ENCODE data around the gene NELFCD.
A peak's percentile ranks its signal among the peaks of the same experiment; 100 is the strongest.
"Not testable (repeated sequence)": the region's sequence is repeated elsewhere in the genome, so short reads cannot be mapped to it uniquely, and the experiment has no call there.

The NELFCD gene

GRCh38 chr20:59010995-59011873, 30.2 kb downstream of the NELFCD start:
- DNase-seq, result peak; percentile 85

- not testable (repeated sequence) for DNase-seq
Measured at GRCh38 chr20:59011874-59012157, 30.8 kb downstream of the NELFCD start.

- no peak for DNase-seq
Measured at GRCh38 chr20:59013031-59013951, 32.2 kb downstream of the NELFCD start.

- DNase-seq, result no peak
Measured at GRCh38 chr20:59013959-59014608, 33.0 kb downstream of the NELFCD start.

- no peak for DNase-seq
Measured at GRCh38 chr20:59014680-59015389, 33.8 kb downstream of the NELFCD start.

- DNase-seq, result no peak
Measured at GRCh38 chr20:59015411-59015810, 34.4 kb downstream of the NELFCD start.

GRCh38 chr20:59015812-59016711, 35.0 kb downstream of the NELFCD start:
- no peak for DNase-seq

GRCh38 chr20:59016795-59017492, 35.9 kb downstream of the NELFCD start:
- no peak for DNase-seq

- no peak for DNase-seq
Measured at GRCh38 chr20:59017493-59018231, 36.6 kb downstream of the NELFCD start.

- DNase-seq, result no peak
Measured at GRCh38 chr20:59018817-59019216, 37.8 kb downstream of the NELFCD start.

GRCh38 chr20:59019217-59019616, 38.2 kb downstream of the NELFCD start, which contains the start of gene TUBB1:
TSS of gene TUBB1 (plus strand) at chr20:59019429. CDS start at chr20:59019523, 94 bp downstream.
- no peak for DNase-seq

- DNase-seq, result no peak
Measured at GRCh38 chr20:59020938-59021551, 40.0 kb downstream of the NELFCD start.

GRCh38 chr20:59022754-59023153, 41.7 kb downstream of the NELFCD start:
- no peak for DNase-seq

GRCh38 chr20:59023616-59024015, 42.6 kb downstream of the NELFCD start:
- no peak for DNase-seq

GRCh38 chr20:59024111-59024530, 43.1 kb downstream of the NELFCD start:
- DNase-seq, result no peak

- no peak for DNase-seq
Measured at GRCh38 chr20:59025086-59025485, 44.0 kb downstream of the NELFCD start.

- no peak for DNase-seq
Measured at GRCh38 chr20:59025511-59025910, 44.5 kb downstream of the NELFCD start.

- DNase-seq, result no peak
Measured at GRCh38 chr20:59026904-59027740, 46.1 kb downstream of the NELFCD start.

Data from MV-4-11 (cell line).